Prostate gland (tissue), 2 donors: Measurements from ENCODE around the gene CAMTA2.

Source experiments
- POLR2A ChIP-seq: fragments of 450-650 bp; IDR thresholded peaks from one replicate; pipeline ENCODE4 v1.6.1; 2016; ENCODE audit warnings: antibody characterized with exemption, mild to moderate bottlenecking
- POLR2AphosphoS5 ChIP-seq: sonication (generic); formaldehyde crosslinking; IDR thresholded peaks from one replicate; pipeline ENCODE4 v1.6.1; 2017; ENCODE audit warnings: antibody characterized with exemption
- TF ChIP-seq, protein P1 (sequence below), 4 experiments: fragments of 200-600 bp in 2 of 4; fragments of 450-650 bp in 2 of 4; sonication (generic) in 2 of 4; IDR thresholded peaks; 1 replicate in 3 of 4; 2 replicates in 1 of 4; pipeline ENCODE4 v1.5.1; 2016 to 2019; ENCODE audit warnings: antibody characterized with exemption in 4 of 4, mild to moderate bottlenecking in 2 of 4, moderate library complexity in 2 of 4

DNA sequence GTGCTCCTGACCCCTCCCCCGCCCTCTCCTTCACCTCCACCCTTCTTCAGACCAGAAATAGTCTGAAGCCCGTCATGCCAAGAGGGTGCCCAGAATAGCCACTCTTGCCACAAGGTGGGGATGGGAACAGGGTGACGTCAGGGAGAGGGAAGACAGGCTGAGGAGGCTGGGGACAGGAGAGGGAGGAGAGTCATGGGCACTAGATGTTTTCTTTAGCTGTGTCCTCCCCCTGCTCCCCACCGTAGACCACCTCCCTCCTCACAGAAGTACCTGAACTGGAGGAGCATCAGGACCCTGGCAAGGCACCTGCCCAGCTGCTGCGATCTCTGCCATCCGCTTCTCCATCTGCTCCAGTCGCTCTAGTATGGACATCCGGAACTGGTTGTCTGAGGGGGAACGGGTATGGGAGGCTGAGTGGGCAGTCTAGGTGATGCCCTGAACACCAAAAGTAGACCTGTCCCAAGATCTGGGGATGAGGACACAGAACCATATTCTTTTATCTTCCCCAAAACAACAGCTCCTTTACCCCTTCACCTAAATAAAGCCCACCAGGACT is 13.3 kb downstream of the CAMTA2 start:
- no peak for TF ChIP-seq POLR2A
- TF ChIP-seq, protein P1, sequence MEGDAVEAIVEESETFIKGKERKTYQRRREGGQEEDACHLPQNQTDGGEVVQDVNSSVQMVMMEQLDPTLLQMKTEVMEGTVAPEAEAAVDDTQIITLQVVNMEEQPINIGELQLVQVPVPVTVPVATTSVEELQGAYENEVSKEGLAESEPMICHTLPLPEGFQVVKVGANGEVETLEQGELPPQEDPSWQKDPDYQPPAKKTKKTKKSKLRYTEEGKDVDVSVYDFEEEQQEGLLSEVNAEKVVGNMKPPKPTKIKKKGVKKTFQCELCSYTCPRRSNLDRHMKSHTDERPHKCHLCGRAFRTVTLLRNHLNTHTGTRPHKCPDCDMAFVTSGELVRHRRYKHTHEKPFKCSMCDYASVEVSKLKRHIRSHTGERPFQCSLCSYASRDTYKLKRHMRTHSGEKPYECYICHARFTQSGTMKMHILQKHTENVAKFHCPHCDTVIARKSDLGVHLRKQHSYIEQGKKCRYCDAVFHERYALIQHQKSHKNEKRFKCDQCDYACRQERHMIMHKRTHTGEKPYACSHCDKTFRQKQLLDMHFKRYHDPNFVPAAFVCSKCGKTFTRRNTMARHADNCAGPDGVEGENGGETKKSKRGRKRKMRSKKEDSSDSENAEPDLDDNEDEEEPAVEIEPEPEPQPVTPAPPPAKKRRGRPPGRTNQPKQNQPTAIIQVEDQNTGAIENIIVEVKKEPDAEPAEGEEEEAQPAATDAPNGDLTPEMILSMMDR (IDR thresholded peaks at IDR 0.05) = no peak
- no peak for TF ChIP-seq POLR2AphosphoS5
